IMR-90 (cell line): ENCODE results near the gene KCTD16.
A peak's percentile ranks its signal among the peaks of the same experiment; 100 is the strongest.

Experiments
- CEBPB ChIP-seq: IDR thresholded peaks from 2 replicates; pipeline ENCODE4 v1.6.1; 2012; ENCODE audit warnings: low read depth, low read length, improper control_type of control experiment
- CHD1 ChIP-seq: IDR thresholded peaks from 2 replicates; pipeline ENCODE4 v1.6.1; 2012; ENCODE audit warnings: low read depth, low read length, improper control_type of control experiment
- FOS ChIP-seq: fragments of 150-350 bp; IDR thresholded peaks from 2 replicates; pipeline ENCODE4 v1.6.1; 2016; ENCODE audit warnings: low read depth, low read length
- MAZ ChIP-seq: IDR thresholded peaks from 2 replicates; pipeline ENCODE4 v1.6.1; 2012; ENCODE audit warnings: low read depth, mild to moderate bottlenecking, low read length, improper control_type of control experiment, moderate library complexity, borderline replicate concordance
- MXI1 ChIP-seq: IDR thresholded peaks from 2 replicates; pipeline ENCODE4 v1.6.1; 2012; ENCODE audit warnings: low read depth, mild to moderate bottlenecking, low read length, moderate library complexity, borderline replicate concordance
- POLR2A ChIP-seq: IDR thresholded peaks from 2 replicates; pipeline ENCODE4 v1.6.1; 2012; ENCODE audit warnings: mild to moderate bottlenecking, low read depth, low read length
- RAD21 ChIP-seq: IDR thresholded peaks from 2 replicates; pipeline ENCODE4 v1.6.1; 2012; ENCODE audit warnings: low read length, improper control_type of control experiment
- RCOR1 ChIP-seq: IDR thresholded peaks from 2 replicates; pipeline ENCODE4 v1.6.1; 2012; ENCODE audit warnings: mild to moderate bottlenecking, low read length, improper control_type of control experiment; ENCODE audit not compliant: insufficient replicate concordance
- RFX5 ChIP-seq: IDR thresholded peaks from 2 replicates; pipeline ENCODE4 v1.8.0; 2012; ENCODE audit warnings: low read depth, mild to moderate bottlenecking, low read length, moderate library complexity
- SMC3 ChIP-seq: fragments of 150-350 bp; IDR thresholded peaks from 2 replicates; pipeline ENCODE4 v1.6.1; 2016; ENCODE audit warnings: low read depth, mild to moderate bottlenecking, antibody characterized with exemption, low read length, moderate library complexity
- TF ChIP-seq, protein P1 (sequence below): conservative IDR thresholded peaks from 2 replicates; pipeline ENCODE4 v1.5.1; 2012; ENCODE audit warnings: mild to moderate bottlenecking, low read depth, low read length, improper control_type of control experiment
- TF ChIP-seq, protein P2 (sequence below): fragments of 150-350 bp; IDR thresholded peaks from 2 replicates; pipeline ENCODE4 v1.6.1; 2017; ENCODE audit warnings: mild to moderate bottlenecking, antibody characterized with exemption, low read length, low read depth

DNA sequence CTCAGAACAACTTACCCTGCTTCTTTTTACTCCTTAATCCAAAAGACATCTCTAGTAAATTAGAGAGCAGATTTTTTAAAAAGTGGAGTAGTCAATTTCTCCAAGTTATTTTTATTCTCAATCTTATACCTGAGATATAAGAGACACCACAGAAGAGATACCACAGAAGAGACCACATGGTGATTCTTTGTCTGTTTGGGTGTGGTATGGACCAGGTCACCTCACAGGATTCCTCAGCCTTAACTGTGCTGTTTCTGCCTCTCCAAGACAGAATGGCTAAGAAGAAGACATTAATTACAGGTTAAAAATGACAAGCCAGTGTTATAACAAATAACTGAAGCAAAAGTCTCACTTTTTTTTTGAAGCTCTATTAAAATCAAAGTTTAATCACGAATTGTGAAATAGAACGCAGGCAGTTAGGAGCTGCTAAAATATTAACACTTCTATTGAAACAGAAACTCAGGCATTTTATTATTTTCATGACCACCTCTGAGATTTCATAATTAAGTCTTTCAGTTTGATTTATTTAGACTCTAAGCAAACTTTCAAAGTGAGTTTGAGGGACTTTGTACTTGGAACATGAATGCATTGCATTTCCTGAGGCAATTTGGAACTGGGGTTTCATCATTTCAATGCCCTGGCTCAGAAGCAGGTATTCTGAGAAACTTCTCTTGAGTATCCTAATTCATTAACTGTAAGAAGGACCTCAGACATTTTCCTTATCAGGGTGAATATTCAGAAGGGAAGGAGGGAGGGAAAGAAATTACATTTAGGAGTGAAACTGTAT is 280.7 kb downstream of the KCTD16 start:
- TF ChIP-seq MAZ (no peak), RCOR1 (no peak), MXI1 (no peak), RFX5 (no peak), POLR2A (no peak), CEBPB (0 out of 2 replicates have a peak, but pooled peaks have one; percentile 0), RAD21 (no peak), SMC3 (no peak), FOS (no peak), CHD1 (no peak)
- TF ChIP-seq, protein P1, sequence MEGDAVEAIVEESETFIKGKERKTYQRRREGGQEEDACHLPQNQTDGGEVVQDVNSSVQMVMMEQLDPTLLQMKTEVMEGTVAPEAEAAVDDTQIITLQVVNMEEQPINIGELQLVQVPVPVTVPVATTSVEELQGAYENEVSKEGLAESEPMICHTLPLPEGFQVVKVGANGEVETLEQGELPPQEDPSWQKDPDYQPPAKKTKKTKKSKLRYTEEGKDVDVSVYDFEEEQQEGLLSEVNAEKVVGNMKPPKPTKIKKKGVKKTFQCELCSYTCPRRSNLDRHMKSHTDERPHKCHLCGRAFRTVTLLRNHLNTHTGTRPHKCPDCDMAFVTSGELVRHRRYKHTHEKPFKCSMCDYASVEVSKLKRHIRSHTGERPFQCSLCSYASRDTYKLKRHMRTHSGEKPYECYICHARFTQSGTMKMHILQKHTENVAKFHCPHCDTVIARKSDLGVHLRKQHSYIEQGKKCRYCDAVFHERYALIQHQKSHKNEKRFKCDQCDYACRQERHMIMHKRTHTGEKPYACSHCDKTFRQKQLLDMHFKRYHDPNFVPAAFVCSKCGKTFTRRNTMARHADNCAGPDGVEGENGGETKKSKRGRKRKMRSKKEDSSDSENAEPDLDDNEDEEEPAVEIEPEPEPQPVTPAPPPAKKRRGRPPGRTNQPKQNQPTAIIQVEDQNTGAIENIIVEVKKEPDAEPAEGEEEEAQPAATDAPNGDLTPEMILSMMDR, result no peak
- TF ChIP-seq, protein P2, sequence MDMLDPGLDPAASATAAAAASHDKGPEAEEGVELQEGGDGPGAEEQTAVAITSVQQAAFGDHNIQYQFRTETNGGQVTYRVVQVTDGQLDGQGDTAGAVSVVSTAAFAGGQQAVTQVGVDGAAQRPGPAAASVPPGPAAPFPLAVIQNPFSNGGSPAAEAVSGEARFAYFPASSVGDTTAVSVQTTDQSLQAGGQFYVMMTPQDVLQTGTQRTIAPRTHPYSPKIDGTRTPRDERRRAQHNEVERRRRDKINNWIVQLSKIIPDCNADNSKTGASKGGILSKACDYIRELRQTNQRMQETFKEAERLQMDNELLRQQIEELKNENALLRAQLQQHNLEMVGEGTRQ, result no peak
